HUDEP-2 (cell line): ENCODE data around the gene RLN1.
"Not testable (repeated sequence)": the region's sequence is repeated elsewhere in the genome, so short reads cannot be mapped to it uniquely, and the experiment has no call there.

Experiments
- DNase-seq, 76 experiments: peaks; one replicate each; lab custom pipeline; 2025; ENCODE audit not compliant: unreplicated experiment in 76 of 76; lab: John Stamatoyannopoulos, UW

The RLN1 gene, protein sequence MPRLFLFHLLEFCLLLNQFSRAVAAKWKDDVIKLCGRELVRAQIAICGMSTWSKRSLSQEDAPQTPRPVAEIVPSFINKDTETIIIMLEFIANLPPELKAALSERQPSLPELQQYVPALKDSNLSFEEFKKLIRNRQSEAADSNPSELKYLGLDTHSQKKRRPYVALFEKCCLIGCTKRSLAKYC

DNA sequence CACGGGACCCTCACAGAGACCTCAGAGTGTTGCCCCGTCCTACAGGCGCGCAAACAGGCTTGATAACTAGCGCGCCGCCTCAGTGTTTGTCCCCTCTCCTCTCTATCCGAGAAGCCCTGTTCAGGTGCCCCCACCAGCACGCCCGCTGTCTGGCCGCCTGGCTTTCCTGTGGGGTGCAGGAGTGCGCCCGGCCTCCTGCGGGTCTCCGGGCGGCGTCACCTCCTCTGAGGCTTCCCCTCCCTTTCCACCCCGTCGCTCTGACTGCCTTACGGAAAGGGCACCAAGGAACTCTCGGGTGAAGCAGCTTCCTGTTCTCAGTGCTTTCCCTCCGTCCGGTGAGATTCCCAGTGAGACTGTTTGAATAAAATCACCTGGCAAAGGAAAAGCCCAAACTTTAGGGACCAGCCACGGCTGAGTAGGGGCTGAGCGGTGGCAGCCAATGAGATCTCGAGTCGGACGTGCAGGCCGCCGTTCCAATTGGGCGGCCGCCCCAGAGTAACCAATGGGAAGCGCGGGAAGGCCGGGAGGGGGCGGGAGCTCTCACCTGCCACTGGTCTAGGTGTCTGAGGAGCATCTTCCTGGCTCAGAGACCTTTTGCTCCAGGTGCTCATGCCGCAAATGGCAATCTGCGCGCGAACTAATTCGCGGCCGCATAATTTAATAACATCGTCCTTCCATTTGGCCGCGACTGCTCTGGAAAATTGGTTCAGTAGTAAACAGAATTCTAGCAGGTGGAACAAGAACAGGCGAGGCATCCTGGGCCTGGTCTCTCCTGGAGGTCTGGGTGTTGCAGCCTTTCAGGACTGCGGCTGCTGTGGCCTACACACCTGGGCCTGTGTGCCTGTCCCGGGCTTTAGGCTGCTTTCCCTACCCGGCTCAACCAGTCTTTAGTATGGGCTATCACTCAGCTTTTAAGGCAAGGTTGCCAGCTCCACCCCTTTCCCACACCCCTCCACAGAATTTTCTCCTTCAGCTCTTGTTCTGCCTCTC lies at the start of gene RLN1:
RLN1 (minus strand) TSS at position 885 of the 990 bp plus-strand sequence; CDS start at position 755, 130 bp downstream.
- DNase-seq = peak in 4 of 76 experiments; percentile 1 to 8 (median 3)

DNA sequence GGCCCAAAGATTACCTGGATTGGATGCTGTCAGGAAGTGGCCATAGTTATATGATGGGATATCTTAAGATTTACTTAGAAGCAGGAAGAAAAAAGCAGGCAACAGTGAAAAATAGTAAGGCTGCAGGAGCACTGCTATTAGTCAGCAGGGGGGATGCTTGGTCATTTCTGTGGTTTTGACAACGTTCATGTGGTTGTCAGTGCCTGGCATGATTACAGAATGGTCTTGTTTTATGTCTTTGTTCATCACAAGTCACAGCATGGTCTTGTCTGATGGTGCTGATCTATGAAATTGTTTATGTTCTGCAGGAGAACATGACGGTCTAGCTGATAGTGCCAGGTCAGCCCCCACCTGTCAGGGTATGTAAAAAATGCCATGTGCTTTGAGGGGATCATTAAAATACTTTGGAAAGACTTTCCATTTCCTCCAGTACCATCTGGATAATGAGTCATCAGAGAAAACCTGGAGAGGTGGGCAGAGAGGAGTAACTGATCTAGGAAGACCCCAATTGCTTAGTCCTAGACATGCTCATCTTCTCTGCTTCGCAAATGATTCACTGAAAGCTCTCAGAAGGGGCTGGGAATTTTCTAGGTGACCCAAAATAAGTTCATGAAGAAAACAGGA lies 49.5 kb upstream of the RLN1 start:
- DNase-seq = peak in 28 of 76 experiments; percentile 1 to 79 (median 24)

DNA sequence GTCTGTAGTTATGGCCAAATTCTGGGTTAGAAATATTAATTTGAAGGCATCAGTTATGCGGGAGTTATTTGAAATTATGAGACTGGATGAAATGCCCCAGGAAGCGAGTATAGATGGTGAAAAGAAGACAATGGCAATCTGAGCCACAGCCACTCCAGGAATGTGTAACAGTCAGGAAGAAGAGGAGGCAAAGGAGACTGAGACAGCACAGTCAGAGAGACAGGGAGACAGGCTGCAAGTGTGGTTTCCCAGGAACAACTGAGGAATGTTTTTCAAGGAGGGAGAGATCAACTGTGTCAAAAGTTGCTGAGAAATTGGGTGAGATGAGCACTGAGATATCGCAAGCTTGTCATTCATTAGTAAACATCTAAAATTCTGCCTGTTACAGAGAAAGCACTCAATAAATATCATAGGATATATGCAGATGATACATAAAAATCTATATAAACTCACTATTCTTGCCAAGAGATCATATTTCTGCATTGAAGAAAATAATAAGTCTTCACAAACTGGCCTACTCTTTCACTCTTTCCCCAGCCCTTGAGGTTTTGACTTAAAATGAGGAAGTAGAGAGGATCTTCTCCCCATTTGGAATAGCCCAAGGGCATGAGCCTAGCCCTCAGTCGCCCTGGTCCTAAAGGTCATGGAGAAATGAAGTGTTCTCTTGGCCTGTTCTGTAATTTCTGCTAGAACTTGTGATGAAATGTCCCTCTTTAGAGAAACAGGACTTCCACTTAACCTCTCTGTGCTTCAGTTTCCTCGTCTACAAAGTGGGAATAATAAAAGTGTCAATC lies 48.5 kb upstream of the RLN1 start:
- no peak for DNase-seq

DNA sequence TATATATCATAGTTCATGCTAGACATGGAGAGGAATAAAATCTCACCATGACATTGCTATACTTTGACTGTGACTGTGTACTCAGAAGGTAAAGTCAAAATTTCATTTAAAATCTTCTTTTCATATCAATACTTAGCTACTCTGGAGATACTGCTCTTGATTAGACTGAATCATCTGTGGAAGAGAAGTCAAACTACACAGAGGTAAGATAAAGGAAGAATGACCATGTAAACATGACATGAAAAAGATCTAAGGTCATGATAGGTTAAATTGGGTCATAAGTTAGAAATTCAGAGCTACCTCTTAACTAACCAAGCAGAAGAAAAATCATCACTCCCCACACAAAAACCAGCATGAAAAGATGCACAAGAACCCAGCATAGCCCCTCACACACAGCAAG lies 44.8 kb upstream of the RLN1 start:
- DNase-seq = no peak

DNA sequence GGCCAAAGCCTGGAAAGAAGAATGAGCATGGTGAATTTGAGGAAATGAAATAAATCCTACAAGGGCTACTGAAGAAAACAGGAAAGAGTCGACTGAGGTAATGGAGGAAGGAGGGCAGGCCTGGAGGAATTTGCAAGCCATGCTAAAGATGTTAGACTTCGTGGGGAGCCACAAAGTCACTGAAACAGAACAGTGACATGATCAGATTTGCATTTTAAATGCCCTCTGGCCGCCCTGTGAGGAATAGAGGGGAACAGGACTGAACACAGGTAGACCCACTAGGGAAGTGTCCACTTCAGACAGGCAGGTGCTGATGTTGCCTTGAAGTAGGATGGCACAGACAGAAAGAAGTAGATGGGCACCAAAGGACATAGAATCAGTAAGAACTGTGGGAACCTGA lies 42.8 kb upstream of the RLN1 start:
- DNase-seq = no peak

DNA sequence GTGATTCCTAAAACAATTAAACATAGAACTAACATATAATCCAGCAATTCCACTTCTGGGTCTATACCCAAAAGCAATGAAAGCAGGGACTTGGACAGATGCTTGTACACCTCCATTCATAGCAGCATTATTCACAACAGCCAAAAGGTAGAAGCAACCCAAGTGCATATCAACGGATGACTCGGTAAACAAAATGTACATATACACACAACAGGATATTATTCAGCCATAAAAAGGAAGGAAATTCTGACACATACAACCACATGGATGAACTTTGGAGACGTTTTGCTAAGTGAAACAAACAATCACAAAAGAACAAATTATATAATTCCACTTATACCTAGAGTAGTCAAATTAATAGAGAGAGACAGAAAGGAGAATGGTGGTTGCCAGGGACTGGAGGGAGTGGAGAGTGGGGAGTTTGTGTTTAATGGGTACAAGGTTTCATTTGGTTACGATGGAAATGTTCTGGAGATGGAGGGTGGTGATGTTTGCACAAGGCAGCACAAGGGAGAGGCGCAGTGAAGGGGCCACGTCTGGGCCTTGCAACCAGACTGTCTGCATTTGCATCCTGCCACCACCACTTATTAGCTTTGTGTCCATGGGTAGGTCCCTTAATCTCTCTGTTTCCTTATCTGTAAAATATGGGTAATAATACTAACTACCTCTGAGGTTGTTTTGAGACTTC lies 36.3 kb upstream of the RLN1 start:
- no peak for DNase-seq

DNA sequence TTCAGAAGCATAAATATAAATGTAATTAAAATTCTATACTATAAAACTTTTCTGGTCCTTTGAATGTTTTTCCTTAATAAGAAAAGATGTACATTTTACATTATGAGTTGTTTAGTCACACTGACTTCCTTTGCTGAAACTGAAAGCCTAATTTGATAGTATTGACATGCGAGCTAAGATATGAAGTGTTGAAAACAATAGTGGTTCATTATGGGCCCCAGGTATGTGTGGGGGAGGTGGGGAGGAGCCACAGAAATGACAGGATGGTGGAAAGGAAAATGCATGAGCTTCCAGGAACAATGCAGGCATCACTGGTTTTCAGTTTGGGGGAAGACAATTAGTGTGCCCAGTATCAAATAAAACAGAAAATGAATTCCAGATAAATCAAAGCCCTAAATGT lies 35.4 kb upstream of the RLN1 start:
- no peak for DNase-seq

DNA sequence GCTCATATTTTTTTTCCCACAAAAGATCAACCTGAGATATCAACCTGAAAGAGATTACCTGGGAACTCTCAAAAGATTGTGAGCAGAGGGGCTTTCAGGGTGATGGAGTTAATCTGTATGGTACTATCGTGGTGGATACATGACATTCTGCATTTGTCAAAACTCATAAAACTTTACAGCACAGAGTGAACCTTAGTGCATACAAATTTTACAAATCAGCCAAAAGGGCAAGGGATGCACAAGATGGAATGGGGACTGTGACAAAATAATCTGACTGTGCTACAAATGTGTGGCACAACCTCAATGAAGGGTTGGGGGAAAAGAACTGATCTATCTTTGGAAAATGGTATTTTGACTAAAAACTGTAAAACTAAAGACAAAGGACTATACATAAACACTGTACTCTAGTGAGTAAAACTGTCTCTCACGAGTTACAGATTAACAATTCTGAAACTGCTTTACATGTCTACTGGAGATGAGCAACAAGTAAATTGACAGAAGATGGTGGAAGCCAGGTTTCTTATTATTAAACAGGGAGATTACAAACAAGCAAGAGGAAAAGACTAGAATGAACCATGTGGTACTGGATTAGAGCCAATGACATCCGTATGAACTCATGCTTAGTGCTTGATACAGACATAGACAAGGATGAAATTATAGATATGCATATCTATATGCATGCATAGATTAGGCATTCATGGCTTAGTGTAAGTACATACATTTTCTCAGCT lies 24.8 kb upstream of the RLN1 start:
- DNase-seq = no peak

DNA sequence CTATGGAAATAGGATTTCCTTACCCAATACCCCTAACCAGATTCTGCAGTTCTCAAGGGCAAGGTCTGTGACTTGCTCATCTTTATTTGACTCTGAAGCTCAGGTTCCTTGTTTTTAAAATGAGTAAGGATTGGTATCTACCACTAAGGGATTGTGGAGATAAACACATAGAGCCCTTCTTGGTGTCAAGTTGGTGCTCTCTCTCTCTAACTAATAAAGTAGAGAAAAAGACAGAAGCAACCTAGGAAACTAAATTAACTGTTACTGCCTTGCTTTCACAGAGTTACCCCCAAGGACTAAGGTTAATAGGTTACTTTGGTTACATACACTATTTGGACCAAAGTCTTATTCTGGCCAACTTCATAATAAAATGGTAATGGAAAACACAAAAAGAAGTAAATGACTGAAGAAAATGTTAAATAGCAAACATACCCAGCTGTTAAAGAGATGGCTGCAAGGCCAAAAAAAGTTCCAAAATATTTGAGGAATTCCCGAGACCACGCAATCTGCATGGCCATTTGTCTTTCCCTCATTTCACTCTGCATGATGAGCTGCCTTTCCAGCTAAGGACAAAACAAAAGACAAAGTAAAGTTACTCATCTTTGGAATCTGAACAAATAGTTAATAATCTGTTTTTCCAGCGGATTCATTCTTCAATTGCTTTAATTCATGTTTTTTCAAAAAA lies 21.8 kb upstream of the RLN1 start:
- no peak for DNase-seq

DNA sequence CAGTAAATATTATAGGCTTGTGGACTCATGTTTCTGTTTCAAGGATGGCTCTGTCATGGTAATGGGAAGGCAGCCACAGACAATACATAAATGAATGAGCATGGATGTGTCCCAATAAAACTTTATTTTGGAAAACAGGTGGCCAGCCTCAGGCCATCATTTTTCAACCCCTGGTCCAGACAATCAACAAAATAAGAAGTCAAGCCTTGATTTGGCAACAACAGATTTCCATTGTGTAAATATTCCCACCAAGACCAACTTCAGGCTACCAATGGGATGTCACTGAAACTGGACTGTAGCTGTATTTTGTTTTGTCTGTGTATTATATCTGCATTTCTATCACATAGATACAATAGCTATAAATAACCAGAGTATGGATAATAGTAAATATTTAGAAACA lies 20.7 kb upstream of the RLN1 start:
- no peak for DNase-seq

DNA sequence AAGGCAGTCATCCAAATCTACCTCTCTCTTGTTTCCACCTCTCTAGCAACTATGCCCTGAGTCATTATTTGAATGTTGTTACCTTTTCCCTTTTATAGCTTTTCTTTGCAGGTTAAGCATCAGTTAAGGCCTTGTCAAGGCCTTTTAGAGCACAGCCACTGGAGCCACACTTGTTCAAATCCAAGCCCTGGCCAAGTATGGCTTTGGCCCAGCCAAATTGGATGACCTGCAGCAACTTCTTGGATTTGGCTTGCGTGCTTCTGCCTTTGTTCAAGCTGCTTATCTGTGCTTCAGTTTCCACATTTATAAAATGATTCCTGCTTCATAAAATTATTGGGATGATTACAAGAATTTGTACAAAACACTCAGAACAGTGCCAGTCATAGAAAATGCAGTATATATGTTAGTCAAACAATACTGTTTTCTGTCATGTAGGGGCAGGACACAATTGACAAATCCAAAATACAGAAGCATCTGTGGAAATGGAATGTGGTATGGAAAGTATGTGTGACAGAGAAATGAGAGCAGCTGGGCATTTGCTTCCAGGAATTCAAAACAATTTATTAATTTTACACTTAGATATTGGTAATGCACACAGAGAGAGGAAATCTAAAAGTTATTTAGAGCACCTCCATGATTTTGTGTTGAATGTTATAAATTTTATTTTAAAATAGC lies 17.9 kb upstream of the RLN1 start:
- no peak for DNase-seq

DNA sequence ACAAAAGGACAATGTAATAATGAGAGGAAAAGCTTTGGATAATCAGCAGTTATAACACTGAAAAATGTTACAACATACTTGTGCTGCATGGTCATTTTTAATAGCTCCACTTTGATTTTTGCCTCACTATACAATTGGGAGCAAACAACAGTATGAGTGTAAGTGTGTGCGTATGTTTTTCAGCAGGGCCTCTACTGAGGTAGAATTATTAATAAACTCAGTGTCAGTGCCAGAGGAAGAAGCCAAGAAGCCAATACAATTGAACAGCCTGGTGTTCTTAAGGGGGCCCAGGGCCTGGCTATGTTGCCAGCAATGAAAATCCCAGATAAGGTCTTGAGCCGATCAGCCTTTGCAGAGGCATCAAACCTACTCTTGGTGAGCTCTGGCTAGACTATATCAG lies 16.1 kb upstream of the RLN1 start:
- no peak for DNase-seq

DNA sequence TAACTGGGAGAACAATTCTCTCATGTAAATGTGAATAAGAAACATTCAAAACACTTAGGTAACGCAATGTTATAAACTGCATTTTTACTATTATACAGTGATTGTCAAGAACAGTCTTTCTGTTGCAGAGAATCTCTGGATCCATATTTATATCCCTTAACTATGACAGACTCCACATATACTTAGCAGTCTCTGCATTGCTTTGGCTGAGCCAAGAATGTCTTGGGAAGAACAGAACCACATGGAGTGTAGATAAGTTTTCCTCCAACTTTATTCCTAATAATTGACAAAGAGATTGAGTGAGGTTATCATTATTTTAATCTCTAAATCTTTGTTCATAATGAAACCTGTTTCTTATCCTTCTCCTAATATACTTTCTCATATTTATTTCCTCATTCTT lies 15.6 kb upstream of the RLN1 start:
- no peak for DNase-seq

DNA sequence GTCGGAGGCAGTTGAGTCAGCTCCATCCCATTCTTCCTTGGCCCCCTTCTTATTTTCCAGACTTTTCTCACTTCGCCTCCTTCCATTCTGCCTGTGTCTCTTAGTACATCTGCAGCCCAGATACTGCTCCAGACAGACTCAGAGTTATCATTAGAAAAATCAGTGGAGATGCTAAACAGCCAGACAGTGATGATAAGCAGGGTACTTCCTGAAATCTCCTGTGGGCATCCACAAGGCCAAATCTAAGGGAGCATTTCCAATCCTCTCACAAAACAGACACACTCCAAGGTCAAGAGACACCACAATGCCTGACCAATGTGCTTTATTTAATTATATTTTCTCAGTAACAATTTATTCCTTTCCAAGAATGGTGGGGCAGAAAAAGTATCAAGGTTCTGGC lies 14.5 kb upstream of the RLN1 start:
- no peak for DNase-seq

DNA sequence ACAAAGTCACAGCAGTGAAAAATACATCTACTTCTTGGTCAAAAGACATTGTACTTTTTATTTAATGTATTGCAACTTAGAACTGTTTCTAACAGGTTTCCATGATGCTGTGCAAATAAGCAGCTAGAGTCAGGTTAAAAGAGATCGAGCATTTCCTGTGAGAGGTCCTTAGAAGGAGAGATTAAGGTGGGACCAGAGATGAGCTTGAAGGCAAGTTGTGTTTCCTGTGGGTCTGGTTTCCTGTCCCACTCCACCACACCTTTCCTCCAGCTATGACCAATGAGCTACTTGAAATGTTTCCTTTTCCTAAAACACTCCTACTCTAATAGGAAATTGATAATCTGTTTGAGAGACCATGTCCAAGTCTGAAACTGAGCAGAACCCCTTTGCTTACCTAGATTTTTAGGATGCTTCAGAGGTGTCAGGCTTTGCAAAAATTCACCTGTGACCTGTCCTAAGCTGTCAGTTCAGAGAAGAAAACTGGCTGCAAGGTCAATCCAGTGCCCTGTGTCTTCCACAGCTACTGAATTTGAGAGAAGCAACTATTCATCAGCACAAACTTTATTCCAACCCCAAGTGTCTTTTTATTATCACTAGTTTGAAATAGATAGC lies 13.1 kb upstream of the RLN1 start:
- DNase-seq = no peak

DNA sequence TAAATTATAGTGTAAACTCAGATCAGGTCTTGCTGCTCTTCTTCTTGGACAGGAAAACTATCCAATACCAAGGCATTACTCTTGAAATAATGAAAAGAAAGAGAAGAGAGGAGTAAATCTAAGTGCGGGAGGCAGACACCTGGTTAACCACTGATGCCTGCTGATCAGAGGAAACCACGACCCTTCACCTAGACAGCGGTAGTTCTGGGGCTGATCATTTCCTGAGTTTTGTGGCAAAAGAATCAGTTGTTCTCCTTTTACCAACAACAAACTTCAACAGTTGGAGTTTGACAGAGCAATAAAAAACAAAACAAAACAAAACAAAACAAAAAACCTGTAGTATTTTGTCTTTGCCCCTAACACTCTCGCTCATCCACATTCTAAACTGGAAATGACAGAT lies 3.0 kb downstream of the RLN1 start:
- no peak for DNase-seq

DNA sequence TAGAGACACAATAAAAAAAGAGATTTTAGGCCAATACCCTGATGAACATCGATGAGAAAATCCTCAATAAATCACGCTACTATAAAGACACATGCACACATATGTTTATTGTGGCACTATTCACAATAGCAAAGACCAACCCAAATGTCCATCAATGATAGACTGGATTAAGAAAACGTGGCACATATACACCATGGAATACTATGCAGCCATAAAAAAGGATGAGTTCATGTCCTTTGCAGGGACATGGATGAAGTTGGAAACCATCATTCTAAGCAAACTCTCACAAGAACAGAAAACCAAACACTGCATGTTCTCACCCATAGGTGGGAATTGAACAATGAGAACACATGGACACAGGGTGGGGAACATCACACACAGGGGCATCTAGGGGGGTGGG lies 8.4 kb downstream of the RLN1 start:
- not testable (repeated sequence) for DNase-seq
